ENCODE measurements around the gene SLC35G6.
"Not testable (repeated sequence)": the region's sequence is repeated elsewhere in the genome, so short reads cannot be mapped to it uniquely, and the experiment has no call there.

Gene SLC35G6

DNA sequence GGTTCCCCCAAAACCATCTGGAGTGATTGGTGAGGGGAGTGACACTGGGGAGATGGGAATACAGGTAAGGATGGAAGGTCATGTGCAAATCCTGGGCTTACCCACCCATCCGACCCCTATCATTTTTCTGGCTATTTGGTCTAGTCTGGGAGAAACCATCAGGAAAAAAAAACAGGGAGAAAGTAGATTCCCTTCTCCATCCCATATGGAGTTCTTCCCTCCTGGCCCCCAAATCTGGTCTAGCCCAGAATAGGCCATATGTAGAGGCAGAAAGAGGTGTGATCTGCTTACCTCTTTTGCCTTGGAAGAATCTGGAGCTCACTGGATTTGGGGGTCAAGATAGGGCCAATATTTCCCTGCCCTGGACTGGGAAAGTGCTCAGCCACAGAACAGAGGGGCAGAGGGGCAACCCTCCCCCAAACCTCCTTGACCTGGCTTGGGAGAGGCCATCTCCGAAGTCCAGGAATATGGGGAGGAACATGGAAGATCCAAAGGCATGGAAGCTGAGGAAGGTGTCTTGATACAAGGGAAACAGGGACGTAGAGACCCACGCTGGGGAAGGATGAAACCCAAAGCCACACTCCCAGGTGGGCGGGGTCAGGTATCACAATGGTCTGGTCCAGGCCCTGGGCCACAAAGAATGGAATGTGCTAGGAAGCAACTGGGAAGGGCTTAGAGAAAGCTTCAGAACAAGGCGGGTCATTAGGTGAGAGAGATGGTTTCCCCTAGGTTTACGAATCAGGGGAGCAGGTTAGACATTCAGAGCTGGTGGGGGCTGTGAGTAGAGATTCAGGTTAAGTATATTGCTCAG is 20.2 kb upstream of the SLC35G6 start:
- no peak for DNase-seq

DNA sequence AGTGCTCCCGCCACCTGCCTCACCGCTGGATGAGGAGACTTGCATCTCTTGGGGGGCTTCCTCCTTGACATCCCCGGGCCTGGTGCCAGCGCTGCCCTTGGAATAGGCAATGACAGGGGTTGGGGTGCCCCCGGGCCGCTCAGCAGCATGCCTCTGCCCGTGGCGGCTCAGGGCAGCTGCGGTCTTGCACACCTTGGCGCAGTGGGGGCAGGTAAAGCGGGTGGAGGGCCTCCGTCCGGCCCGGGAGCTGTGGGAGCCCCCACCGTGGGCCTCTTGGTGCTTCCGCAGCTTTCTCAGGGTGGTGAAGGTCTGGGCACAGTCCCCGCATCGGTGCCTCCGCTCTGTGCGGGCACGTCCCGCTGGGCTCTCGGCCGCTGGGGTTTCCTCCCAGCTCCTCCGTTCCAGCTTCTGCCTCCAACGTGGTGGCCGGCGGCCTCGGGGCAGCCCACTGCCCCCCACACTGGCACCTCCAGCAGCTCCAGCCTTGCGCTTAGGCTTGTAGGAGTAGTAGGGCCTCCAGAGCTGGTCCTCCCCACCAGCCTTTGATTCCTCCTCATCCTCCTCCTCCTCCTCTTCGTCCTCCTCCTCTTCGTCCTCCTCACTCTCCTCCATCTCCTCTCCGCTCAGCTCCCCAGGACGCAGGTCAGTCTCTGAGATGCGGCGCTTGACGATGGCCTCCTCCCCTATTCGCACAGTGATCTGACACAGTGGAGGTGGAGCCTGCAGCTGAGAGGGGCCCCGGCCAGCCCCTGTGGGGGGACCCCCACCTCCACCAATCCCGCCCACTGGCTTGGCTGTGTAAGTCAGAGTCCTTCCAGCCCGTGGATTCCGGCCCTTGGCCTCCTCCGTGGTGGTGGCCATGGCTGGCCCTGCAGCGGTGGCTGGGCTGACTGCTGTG is 18.5 kb upstream of the SLC35G6 start:
- no peak for DNase-seq

DNA sequence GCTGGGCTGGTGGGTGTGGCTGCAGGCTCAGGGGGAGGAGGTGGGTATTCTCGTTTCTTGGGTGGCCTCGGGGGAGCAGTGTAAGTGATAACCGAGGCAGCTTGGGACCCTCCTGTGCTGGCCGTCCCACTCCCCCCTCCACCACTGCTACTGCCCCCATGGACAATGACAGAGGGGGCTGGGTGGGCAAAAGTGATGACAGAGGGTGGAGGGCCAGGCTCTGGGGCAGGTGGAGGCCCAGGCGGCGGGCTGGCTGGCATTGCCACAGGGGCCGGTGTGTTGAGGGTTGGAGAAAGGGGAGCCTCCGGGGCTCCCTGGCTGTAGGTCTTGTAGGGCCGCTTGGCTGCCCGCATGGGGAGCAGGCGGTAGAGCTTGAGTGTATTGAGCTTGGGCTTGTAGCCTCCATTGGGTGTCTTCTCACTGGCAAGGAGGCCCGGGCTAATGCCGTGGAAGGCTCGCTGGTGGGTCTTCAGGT is 17.8 kb upstream of the SLC35G6 start:
- DNase-seq = no peak

DNA sequence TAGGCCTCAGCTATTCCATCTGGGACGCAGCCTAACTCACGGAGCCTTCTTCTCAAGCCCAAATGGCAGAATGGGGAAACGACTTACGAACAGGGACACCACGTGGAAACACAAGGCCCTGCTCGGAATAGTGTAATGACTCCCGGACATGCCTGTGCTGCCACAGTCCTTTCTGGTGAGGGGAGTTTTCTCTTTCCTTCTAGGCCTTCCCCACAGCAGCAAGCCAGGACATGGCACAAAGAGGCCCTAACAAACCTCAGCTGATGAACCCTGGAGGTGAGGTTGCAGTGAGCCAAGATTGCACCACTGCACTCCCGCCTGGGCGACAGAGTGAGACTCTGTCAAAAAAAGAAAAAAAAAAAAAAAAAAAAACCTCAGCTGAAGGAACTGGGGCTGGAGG is 17.2 kb upstream of the SLC35G6 start:
- no peak for DNase-seq

DNA sequence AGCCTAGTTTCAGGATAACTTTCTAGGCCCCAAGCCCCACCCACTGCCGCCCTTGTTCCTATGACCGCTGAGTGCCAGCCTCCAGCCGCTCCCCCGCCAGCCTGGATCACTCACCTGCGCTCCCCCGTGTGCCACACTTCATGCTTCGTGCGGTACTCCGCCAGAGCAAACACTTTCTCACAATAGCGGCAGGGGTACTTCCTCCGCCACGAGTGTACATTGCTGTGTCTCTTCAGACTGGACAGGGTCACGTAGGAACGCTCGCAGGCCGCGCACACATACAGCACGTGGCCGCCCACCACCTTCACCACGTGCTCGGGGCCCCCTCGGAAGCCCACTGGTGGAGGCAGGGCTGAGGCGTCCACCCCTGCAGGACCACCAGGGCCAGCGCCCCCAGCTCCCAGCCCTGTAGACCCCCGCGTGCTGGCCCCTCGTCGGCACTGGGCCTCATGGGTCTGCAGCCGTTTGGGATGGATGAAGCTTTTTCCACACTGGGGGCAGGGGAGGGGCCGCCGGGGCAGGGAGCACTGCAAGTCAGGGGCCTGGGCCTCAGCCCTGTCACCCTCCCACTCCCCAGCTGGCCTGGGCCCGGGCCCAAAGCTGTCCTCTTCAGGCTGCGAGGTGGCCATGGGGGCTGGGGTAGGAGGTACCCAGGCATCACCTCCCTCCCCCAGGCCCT is 15.5 kb upstream of the SLC35G6 start:
- no peak for DNase-seq

DNA sequence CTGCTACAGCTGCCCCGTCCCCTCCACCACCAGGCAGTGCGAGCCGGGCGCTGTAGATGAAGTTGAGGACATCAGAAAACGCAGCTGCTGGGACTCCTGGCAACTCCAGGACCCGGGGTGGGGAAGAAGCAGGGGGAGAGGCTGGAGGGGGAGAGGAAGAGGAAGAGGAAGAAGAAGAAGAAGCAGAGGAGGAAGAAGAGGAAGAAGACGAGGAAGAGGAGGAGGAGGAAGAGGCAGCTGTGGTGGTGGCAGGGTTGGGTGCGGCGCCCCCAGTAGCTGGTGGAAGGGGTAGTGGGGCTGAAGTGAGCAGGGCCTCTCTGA is 15.0 kb upstream of the SLC35G6 start:
- DNase-seq = no peak

DNA sequence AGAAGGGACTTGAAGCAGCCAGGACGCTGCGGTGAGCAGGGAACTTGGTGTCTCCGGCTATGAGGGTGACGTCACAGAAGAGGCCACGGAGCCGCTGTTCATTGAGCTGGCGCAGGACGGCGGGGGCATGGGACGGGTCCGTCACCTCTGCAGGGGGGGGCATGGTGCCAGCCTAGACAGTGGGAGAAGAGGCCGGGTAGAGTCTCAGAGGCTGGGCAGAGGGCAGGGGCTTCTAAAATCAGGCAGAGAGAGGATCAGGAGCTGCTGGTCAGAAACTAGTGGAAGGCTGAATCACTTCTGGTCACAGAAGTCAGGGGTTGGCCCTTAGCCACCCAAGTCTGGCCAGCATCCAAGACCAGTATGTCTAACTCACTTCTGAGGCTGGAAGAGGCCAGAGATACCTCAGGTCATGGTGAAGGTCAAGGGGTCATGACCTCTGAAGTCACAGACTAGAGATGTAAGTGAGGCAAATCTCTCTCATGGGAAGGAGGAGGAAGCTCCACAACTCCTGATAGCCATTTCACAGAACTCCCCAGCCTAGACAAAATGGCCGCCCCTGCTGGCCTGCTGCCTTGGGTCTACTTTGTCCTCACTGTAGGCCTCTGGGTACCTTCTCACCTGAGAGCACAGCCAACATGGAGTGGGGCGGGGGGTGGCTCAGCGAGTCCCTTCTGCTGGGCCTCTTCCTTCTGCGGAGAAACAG is 14.5 kb upstream of the SLC35G6 start:
- DNase-seq = no peak

DNA sequence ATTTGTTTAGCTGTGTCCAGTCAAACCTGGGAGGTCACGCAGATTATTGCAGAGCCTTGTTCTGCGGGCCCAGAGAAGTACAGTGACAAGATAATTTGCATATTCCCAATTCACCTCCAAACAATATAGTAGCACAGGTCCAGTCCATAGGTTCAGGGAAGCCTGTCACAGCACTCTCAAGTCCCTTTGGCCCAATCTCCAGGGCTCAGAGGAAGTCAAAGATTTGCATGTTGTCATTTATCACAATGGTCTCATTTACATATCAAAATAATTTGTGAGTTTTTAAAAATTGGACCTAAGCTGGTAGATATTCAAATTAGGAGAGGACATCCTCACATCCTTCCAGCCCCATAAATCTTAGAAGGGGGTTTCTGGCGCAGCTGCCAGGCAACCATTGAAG is 13.7 kb upstream of the SLC35G6 start:
- DNase-seq = no peak

DNA sequence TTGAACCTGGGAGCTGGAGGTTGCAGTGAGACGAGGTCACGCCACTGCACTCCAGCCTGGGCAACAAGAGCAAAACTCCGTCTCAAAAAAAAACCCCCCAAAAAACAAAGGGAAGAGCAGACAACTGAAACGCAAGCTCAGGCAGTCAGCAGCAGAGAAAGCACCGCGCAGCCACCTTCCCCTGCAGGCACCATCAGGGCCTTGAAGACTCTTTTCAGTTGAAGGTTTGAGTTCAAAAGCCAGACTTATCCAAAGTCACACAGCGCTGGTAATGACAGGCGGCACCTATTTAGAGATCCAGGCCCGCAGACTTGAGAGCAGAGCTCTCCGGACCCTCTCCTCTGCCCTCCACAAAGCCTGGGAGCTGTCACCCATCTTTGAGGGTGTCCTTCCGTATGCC is 13.0 kb upstream of the SLC35G6 start:
- DNase-seq = no peak

DNA sequence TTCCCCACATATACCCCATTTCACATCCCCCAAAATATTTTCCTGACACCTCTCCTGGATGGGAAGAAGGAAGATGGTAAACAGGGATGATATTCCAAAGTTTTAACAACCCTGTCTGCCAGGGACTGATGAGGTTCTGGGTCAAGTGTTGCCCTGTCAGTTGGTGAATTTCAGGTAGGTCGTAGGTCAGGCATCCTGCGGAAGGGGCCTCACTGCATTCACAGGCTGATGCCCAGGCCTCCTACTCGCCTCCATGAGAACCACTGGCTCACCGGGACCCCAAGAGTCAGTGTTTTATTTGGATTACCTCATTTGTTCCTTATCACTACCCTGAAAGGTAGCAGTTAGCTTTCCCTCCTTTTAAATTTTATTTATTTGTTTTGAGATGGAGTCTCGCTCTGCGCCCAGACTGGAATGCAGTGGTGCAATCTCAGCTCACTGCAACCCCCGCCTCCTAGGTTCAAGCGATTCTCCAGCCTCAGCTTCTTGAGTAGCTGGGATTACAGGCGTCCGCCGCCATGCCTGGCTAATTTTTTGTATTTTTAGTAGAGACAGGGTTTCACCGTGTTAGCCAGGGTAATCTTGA is 12.3 kb upstream of the SLC35G6 start:
- no peak for DNase-seq

DNA sequence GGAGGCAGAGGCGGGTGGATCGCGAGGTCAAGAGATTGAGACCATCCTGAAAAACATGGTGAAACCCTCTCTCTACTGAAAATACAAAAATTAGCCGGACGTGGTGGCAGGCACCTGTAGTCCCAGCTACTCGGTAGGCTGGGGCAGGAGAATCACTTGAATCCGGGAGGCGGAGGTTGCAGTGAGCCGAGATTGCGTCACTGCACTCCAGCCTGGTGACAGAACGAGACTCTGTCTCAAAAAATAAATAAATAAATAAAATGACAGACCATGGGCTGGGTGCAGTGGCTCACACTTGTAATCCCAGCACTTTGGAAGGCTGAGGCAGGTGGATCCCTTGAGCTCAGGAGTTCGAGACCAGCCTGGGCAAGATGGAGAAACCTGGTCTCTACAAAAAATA is 11.4 kb upstream of the SLC35G6 start:
- not testable (repeated sequence) for DNase-seq

DNA sequence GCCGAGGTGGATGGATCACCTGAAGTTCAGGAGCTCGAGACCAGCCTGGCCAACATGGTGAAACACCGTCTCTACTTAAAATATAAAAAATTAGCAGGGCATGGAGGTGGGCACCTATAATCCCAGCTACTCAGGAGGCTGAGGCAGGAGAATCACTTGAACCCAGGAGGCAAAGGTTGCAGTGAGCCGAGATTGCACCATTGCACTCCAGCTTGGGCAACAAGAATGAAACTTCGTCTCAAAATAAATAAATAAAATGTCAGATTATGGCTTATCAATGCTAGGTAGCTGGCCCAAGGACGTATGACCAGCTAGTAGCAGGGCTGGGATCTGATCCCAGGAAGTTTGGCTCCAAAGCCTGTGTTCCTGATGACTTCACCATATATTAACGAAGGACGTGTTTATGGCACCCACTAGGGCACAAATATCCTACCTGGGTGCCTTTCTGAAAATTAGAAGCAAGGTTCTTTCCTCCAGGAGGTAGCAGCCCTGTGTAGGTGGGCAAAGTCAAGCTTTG is 10.7 kb upstream of the SLC35G6 start:
- DNase-seq = not testable (repeated sequence)

DNA sequence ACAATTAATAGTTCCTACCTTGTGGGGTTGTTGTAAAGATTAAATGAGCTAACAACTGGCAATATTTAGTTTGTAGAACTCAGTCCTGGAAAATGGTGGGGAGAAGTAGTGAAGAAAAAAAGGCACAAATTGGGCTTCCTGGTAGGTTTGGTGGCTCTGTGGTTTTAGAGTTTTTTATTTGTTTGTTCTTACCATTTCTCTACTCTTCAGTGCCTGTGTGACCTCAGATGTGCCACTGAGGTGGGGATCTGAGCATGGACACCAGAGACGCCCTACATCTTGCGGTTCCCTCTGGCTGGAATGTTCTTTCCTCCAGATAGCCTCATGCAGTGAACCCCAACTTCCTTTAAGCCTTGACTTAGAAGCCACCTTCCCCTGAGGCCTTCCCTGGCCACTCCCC is 9.5 kb upstream of the SLC35G6 start:
- DNase-seq = no peak

DNA sequence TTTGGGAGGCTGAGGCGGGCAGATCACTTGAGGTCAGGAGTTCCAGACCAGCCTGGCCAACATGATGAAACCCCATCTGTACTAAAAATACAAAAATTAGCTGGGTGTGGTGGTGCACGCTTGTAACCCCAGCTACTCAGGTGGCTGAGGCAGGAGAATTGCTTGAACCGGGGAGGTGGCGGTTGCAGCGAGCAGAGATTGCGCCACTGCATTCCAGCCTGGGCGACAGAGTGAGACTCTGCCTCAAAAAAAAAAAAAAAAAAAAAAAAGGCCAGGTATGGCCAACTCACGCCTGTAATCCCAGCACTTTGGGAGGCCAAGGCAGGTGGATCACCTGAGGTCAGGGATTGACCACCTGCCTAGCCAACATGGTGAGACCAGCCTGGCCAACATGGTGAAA is 6.5 kb upstream of the SLC35G6 start:
- DNase-seq = not testable (repeated sequence)

DNA sequence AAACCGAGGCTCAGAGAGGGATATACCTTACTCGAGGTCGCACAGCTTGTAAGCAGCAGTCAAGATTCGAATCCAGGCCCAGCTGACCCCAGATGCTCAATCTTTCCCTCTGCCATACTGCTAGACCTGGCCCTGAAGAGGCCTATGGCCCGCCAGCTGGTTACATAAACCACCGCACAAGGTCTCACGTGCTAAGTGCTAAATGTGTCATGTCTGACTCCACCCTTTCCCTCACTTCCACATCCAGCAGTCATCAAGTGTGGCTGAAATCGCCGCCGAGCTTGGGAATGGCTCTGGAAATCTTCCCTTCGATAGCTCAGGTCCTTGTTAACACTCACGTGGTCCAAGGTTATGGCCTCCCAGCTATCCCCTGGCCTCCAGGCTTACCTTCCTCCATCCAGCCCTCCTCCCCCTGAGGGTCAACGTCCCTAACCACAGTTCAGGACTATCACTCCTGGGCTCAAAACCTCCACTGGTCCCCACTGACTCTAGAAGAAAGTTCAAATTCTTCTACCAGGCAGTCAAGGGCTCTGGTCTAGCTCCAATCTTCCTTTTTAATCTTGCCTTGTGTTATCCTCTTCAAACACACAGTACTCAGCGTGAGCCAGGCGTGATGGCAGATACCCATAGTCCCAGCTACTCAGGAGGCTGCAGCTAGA is 5.4 kb upstream of the SLC35G6 start:
- no peak for DNase-seq

DNA sequence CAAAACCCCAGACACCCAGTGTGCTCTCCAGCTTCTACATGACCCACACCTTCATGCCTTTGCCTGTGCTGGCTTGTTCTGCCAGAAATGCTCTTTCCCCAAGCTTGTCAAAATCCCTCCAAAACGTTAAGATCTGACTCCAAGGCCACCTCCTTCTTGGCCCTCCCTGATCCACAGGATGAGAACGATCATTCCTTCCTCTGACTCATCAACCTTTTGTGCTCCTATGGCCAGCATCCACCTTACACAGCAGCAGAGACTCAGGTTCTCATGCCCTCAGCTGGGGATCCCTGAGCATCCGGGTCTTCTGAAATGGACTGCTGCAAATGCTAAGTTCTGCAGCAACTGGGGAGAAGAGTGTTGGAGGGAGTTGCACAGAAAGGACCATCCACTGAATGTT is 4.8 kb upstream of the SLC35G6 start:
- no peak for DNase-seq

DNA sequence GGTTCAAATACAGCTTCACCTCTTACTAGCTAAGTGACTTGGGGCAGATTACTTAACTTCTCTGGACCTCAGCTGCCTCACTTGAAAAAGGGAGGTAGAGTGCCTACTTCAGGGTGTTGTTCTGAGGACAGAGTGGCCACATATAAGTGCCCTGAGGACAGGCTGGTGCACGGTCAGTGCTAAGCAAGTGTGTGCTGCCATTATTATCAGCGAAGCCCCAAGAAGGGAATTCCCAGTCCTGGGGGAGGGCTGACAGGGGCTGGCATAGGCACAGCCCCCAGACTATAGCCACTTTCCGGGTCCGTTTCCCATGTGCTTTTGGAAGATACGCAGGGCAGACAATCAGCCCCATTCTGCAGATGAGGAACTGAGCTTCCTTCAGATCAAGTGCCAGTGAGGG is 4.3 kb upstream of the SLC35G6 start:
- no peak for DNase-seq

DNA sequence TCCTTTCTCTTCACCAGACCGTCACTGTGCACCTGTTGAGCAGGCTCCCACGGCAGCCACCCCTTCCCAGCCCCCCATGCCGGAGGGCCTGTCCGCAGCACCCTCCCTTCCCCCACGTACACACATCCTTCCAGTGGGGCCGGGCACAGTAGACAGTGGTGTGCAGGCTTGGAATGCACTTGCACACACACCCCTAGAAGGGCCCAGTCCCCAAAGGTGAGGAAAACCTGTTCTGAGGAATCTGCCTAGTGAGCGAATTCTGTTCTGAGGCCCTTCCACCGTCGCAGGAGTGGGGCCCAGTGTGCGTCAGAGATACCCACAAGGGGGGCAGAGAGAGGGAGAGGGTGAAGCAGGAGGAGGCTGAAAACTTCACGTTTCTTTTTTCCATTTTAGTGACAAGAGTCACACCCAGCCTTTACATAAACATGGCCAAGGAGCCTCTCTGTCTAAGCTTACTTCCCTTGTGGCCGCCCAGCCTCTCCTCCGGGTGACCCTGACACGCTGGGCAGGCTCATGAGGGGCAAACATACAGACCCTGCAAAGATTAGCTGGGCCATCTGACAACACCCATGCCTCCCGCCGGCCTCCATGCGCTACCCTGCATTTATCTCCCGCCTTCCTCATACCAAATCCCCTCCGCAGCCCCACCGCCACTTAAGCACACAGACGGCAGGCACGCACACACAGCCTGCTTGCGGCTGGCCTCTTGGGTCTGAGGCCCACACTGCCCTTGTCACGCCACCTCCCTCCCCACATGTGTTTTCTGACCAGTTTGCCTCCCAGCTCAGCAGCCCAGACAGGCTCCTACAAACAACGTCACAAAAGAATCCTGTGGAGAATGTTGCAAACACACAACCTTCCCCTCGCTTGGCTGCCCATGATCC is 3.6 kb upstream of the SLC35G6 start:
- no peak for DNase-seq

DNA sequence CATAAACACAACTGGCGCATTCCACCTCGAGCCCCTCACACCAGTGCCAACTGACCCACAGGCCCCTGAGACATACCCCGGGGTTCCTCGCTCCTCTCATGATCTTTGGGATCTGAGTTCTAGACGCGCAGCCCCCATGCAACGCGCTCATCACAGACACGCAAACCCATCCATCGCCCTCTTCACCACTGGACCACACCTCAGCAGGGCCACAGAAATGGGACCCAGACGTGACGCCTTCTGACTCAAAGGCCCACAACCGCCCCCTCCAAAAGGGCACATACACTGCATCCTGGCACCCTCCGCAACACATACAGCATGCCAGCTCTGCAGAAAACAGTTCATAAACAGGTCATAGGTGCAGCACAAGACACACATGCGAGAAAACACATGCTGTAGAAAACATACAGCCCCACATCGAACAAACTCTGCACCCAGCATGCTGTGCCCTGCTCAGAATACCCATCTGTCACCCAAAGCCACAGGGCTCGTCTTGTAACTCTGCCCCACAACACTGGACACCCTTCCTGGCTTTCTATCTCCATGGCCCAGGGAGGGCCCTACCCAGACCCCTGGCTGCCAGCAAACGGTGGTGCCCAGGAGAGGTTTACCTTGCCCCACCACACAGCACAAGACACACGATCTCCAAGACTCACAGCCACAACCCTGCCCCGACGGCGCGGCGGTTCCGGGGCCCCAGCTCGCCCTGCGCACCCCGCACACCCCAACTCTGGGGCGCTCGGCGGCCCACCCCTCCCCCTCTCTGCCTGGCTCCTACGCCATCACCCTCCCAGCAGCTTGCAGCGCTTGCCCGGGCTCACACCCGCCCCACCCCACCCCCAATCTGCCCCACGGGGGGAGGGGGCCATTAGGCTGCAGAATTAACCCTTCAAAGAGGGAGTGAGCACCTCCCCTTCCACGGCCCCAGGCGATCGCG is 2.7 kb upstream of the SLC35G6 start:
- DNase-seq = no peak

Data from NCI-H2029 (cell line).